GM12878 (cell line): Measurements from ENCODE around the gene HNF4A.

Experiments
- BMI1 ChIP-seq: fragments of 450-650 bp; IDR thresholded peaks from 2 replicates; pipeline ENCODE4 v1.6.1; 2016; ENCODE audit warnings: mild to moderate bottlenecking, moderate library complexity, borderline replicate concordance
- CTCF ChIP-seq, 3 experiments: IDR thresholded peaks in 2 of 3; conservative IDR thresholded peaks in 1 of 3; 2 replicates each; pipeline ENCODE4 v1.5.1; 2011; ENCODE audit warnings: low read depth in 3 of 3, low read length in 3 of 3, mild to moderate bottlenecking in 3 of 3, control low read depth in 2 of 3, moderate library complexity in 2 of 3, inconsistent platforms in 1 of 3, mixed read lengths in 1 of 3; ENCODE audit not compliant: control insufficient read depth in 2 of 3, insufficient read depth in 1 of 3; ENCODE audit errors: extremely low read depth in 1 of 3
- CUX1 ChIP-seq: IDR thresholded peaks from 2 replicates; pipeline ENCODE4 v1.6.1; 2012; ENCODE audit warnings: improper control_type of control experiment, low read depth, low read length; ENCODE audit not compliant: insufficient replicate concordance
- JUND ChIP-seq: IDR thresholded peaks from 2 replicates; pipeline ENCODE4 v1.6.1; 2012; ENCODE audit warnings: low read depth, mild to moderate bottlenecking, low read length, improper control_type of control experiment, moderate library complexity
- POLR2AphosphoS5 ChIP-seq: IDR thresholded peaks from 2 replicates; pipeline ENCODE4 v1.6.1; 2011; ENCODE audit warnings: mild to moderate bottlenecking, low read length, inconsistent platforms
- SRF ChIP-seq, 2 experiments: IDR thresholded peaks; 2 replicates each; pipeline ENCODE4 v1.6.1; 2011; ENCODE audit warnings: low read depth in 2 of 2, low read length in 2 of 2, mild to moderate bottlenecking in 1 of 2, moderate library complexity in 1 of 2
- TCF7 ChIP-seq: IDR thresholded peaks from 2 replicates; pipeline ENCODE4 v1.6.1; 2014; ENCODE audit warnings: antibody characterized with exemption, borderline replicate concordance
- ZBTB11 ChIP-seq: fragments of 450-650 bp; formaldehyde crosslinking; IDR thresholded peaks from 2 replicates; pipeline ENCODE4 v1.5.0; 2022; ENCODE audit warnings: mild to moderate bottlenecking, missing genetic modification characterization
- ZBTB40 ChIP-seq: fragments of 450-650 bp; IDR thresholded peaks from 2 replicates; pipeline ENCODE4 v1.6.1; 2016; ENCODE audit warnings: mild to moderate bottlenecking, moderate library complexity, borderline replicate concordance

- TF ChIP-seq CUX1 (no peak), CTCF (IDR thresholded peaks at IDR 0.05 in 2 of 3, conservative IDR thresholded peaks at IDR 0.05 in 1 of 3; ENCODE audit: control insufficient read depth in 2 of 3, extremely low read depth in 1 of 3, insufficient read depth in 1 of 3, low read depth in 3 of 3, low read length in 3 of 3) (no peak), ZBTB11 (no peak), POLR2AphosphoS5 (no peak), TCF7 (no peak), ZBTB40 (no peak), BMI1 (no peak), JUND (no peak), SRF (IDR thresholded peaks at IDR 0.05; ENCODE audit: low read depth in 2 of 2, low read length in 2 of 2) (no peak)
Observed at GRCh38 chr20:44464514-44464913, 109.0 kb downstream of the HNF4A start.
